DMS153 (cell line): ENCODE results near the gene DCTN1.

Experiments
- DNase-seq: peaks from one replicate; lab custom pipeline; 2025; lab: John Stamatoyannopoulos, UW

The DCTN1 gene

GRCh38 chr2:74321737-74322136 is 58.4 kb downstream of the DCTN1 start:
- DNase-seq, result no peak

GRCh38 chr2:74317701-74318100 is 62.4 kb downstream of the DCTN1 start:
- no peak for DNase-seq

- no peak for DNase-seq
Observed at GRCh38 chr2:74316627-74317295, 63.4 kb downstream of the DCTN1 start.

GRCh38 chr2:74314107-74314506 is 66.0 kb downstream of the DCTN1 start:
- no peak for DNase-seq

GRCh38 chr2:74313497-74313896 is 66.6 kb downstream of the DCTN1 start:
- DNase-seq, result no peak

- no peak for DNase-seq
Observed at GRCh38 chr2:74312913-74313312, 67.2 kb downstream of the DCTN1 start.
